Activated CD8-positive, alpha-beta memory T cell treated with anti-CD3 and anti-CD28 coated beads for 1 hour (primary cell): ENCODE measurements around the gene TREX2.

ENCODE experiments used
- DNase-seq, 2 donors: peaks; one replicate each; pipeline ENCODE4 v3.0.0-alpha.2; 2020; ENCODE audit warnings: low read depth in 1 of 2; ENCODE audit errors: extremely low read depth in 1 of 2

The TREX2 gene

GRCh38 chrX:153476666-153477363, 31.0 kb upstream of the TREX2 start:
- no peak for DNase-seq

GRCh38 chrX:153475751-153476281, 30.0 kb upstream of the TREX2 start:
- DNase-seq = no peak

GRCh38 chrX:153475271-153475670, 29.4 kb upstream of the TREX2 start:
- no peak for DNase-seq

- DNase-seq = peak in 1 of 2 donors; percentile 16
Observed at GRCh38 chrX:153474718-153475117, 28.9 kb upstream of the TREX2 start.

GRCh38 chrX:153474266-153474665, 28.4 kb upstream of the TREX2 start:
- DNase-seq = no peak

- no peak for DNase-seq
Observed at GRCh38 chrX:153473126-153473525, 27.3 kb upstream of the TREX2 start.

GRCh38 chrX:153471663-153472280, 25.9 kb upstream of the TREX2 start:
- DNase-seq = no peak

GRCh38 chrX:153470411-153471363, 24.8 kb upstream of the TREX2 start, which contains the start of gene HAUS7:
Gene HAUS7, minus strand, starts transcription at chrX:153470576. Its CDS starts 19 bp downstream, at chrX:153470557.
- peak; percentile 67 to 81 for DNase-seq

GRCh38 chrX:153469811-153470410, 24.1 kb upstream of the TREX2 start:
- DNase-seq = no peak

GRCh38 chrX:153468008-153468580, 22.2 kb upstream of the TREX2 start:
- no peak for DNase-seq

GRCh38 chrX:153465691-153466380, 20.0 kb upstream of the TREX2 start:
- DNase-seq = no peak

GRCh38 chrX:153464116-153464515, 18.3 kb upstream of the TREX2 start:
- DNase-seq = no peak

- DNase-seq = no peak
Observed at GRCh38 chrX:153463556-153463955, 17.7 kb upstream of the TREX2 start.

- DNase-seq = no peak
Observed at GRCh38 chrX:153463031-153463430, 17.2 kb upstream of the TREX2 start.

GRCh38 chrX:153462291-153462690, 16.4 kb upstream of the TREX2 start:
- no peak for DNase-seq

- peak in 1 of 2 donors; percentile 29 for DNase-seq
Observed at GRCh38 chrX:153460826-153461225, 15.0 kb upstream of the TREX2 start.

GRCh38 chrX:153459986-153460385, 14.1 kb upstream of the TREX2 start:
- DNase-seq = no peak

GRCh38 chrX:153458476-153458875, 12.6 kb upstream of the TREX2 start:
- DNase-seq = no peak

- DNase-seq = no peak
Observed at GRCh38 chrX:153457827-153458466, 12.1 kb upstream of the TREX2 start.
